Measurements from ENCODE around the gene USP31. TPM values are rescaled to one million over a fixed set of nuclear protein-coding genes. Genes with fewer than 3 reads are reported as not detected.
A peak's percentile ranks its signal among the peaks of the same experiment; 100 is the strongest.

The USP31 gene
- total and polyA plus RNA-seq, 2 donors, result 2.6 to 3.7 TPM

- no peak overlapping the region for H3K27ac ChIP-seq (ENCODE audit: low read depth in 1 of 2, low read length in 1 of 2)
- H3K27me3 ChIP-seq (ENCODE audit: control insufficient read depth in 2 of 2, insufficient read depth in 1 of 2, low read length in 1 of 2), result no peaks in the 10 kb centered on the region
- H3K4me1 ChIP-seq (ENCODE audit: control insufficient read depth in 2 of 2, insufficient read depth in 2 of 2, low read length in 2 of 2), result peaks cover 0 to 2% of the 10 kb centered on the region in 2 donors
- H3K4me3 ChIP-seq (ENCODE audit: low read length in 2 of 2), result no peak overlapping the region
- no peak for DNase-seq (ENCODE audit: low read depth in 6 of 9, low spot score in 9 of 9)
- H3K9me3 ChIP-seq (ENCODE audit: control insufficient read depth in 2 of 2, insufficient read depth in 1 of 2, low read length in 1 of 2), result no peaks in the 10 kb centered on the region
- peaks cover 6 to 24% of the 10 kb centered on the region in 2 donors for H3K36me3 ChIP-seq (ENCODE audit: control insufficient read depth in 2 of 2, insufficient read depth in 2 of 2, low read length in 1 of 2)
- WGBS, result 97% methylated on average over 6 of the region's 6 CpGs
Observed at GRCh38 chr16:23069844-23070243, 79.4 kb downstream of the USP31 start.

- 99% methylated on average over 20 of the region's 20 CpGs for WGBS
- DNase-seq (ENCODE audit: low read depth in 6 of 9, low spot score in 9 of 9), result no peak
- no peaks in the 10 kb centered on the region for H3K9me3 ChIP-seq (ENCODE audit: control insufficient read depth in 2 of 2, insufficient read depth in 1 of 2, low read length in 1 of 2)
- peaks cover 0 to 2% of the 10 kb centered on the region in 2 donors for H3K4me1 ChIP-seq (ENCODE audit: control insufficient read depth in 2 of 2, insufficient read depth in 2 of 2, low read length in 2 of 2)
- H3K36me3 ChIP-seq (ENCODE audit: control insufficient read depth in 2 of 2, insufficient read depth in 2 of 2, low read length in 1 of 2), result peaks cover 6 to 24% of the 10 kb centered on the region in 2 donors
- H3K27ac ChIP-seq (ENCODE audit: low read depth in 1 of 2, low read length in 1 of 2), result no peak overlapping the region
- H3K4me3 ChIP-seq (ENCODE audit: low read length in 2 of 2), result no peak overlapping the region
- H3K27me3 ChIP-seq (ENCODE audit: control insufficient read depth in 2 of 2, insufficient read depth in 1 of 2, low read length in 1 of 2), result no peaks in the 10 kb centered on the region
Observed at GRCh38 chr16:23068079-23068736, 81.0 kb downstream of the USP31 start.

- H3K36me3 ChIP-seq (ENCODE audit: control insufficient read depth in 2 of 2, insufficient read depth in 2 of 2, low read length in 1 of 2), result peaks cover 6 to 20% of the 10 kb centered on the region in 2 donors
- DNase-seq (ENCODE audit: low read depth in 6 of 9, low spot score in 9 of 9), result no peak
Observed at GRCh38 chr16:23066676-23067075, 82.6 kb downstream of the USP31 start.

GRCh38 chr16:23064639-23065038, 84.6 kb downstream of the USP31 start:
- no peak overlapping the region for H3K27ac ChIP-seq (ENCODE audit: low read depth in 1 of 2, low read length in 1 of 2)
- 96% methylated on average over 9 of the region's 9 CpGs for WGBS

More at GRCh38 chr16:23066676-23067075, 82.6 kb downstream of the USP31 start:
- Histone ChIP-seq H3K4me3 (ENCODE audit: low read length in 2 of 2) (no peak overlapping the region), H3K4me1 (ENCODE audit: control insufficient read depth in 2 of 2, insufficient read depth in 2 of 2, low read length in 2 of 2) (no peaks in the 10 kb centered on the region), H3K27me3 (ENCODE audit: control insufficient read depth in 2 of 2, insufficient read depth in 1 of 2, low read length in 1 of 2) (no peaks in the 10 kb centered on the region), H3K27ac (ENCODE audit: low read depth in 1 of 2, low read length in 1 of 2) (no peak overlapping the region), H3K9me3 (ENCODE audit: control insufficient read depth in 2 of 2, insufficient read depth in 1 of 2, low read length in 1 of 2) (no peaks in the 10 kb centered on the region)
- WGBS, result 92% methylated on average over 3 of the region's 3 CpGs

GRCh38 chr16:23062524-23062923, 86.7 kb downstream of the USP31 start:
- Histone ChIP-seq H3K27me3 (ENCODE audit: control insufficient read depth in 2 of 2, insufficient read depth in 1 of 2, low read length in 1 of 2) (no peaks in the 10 kb centered on the region), H3K4me3 (ENCODE audit: low read length in 2 of 2) (no peak overlapping the region), H3K36me3 (ENCODE audit: control insufficient read depth in 2 of 2, insufficient read depth in 2 of 2, low read length in 1 of 2) (no peaks in the 10 kb centered on the region), H3K4me1 (ENCODE audit: control insufficient read depth in 2 of 2, insufficient read depth in 2 of 2, low read length in 2 of 2) (no peaks in the 10 kb centered on the region), H3K27ac (ENCODE audit: low read depth in 1 of 2, low read length in 1 of 2) (no peak overlapping the region), H3K9me3 (ENCODE audit: control insufficient read depth in 2 of 2, insufficient read depth in 1 of 2, low read length in 1 of 2) (no peaks in the 10 kb centered on the region)
- DNase-seq (ENCODE audit: low read depth in 6 of 9, low spot score in 9 of 9), result no peak
- 73% methylated on average over 5 of the region's 5 CpGs for WGBS

More at GRCh38 chr16:23064639-23065038, 84.6 kb downstream of the USP31 start:
- peaks cover 6 to 14% of the 10 kb centered on the region in 2 donors for H3K36me3 ChIP-seq (ENCODE audit: control insufficient read depth in 2 of 2, insufficient read depth in 2 of 2, low read length in 1 of 2)
- no peaks in the 10 kb centered on the region for H3K4me1 ChIP-seq (ENCODE audit: control insufficient read depth in 2 of 2, insufficient read depth in 2 of 2, low read length in 2 of 2)
- H3K9me3 ChIP-seq (ENCODE audit: control insufficient read depth in 2 of 2, insufficient read depth in 1 of 2, low read length in 1 of 2), result no peaks in the 10 kb centered on the region
- DNase-seq (ENCODE audit: low read depth in 6 of 9, low spot score in 9 of 9), result no peak
- no peak overlapping the region for H3K4me3 ChIP-seq (ENCODE audit: low read length in 2 of 2)
- no peaks in the 10 kb centered on the region for H3K27me3 ChIP-seq (ENCODE audit: control insufficient read depth in 2 of 2, insufficient read depth in 1 of 2, low read length in 1 of 2)

GRCh38 chr16:23061669-23062068, 87.6 kb downstream of the USP31 start:
- H3K9me3 ChIP-seq (ENCODE audit: control insufficient read depth in 2 of 2, insufficient read depth in 1 of 2, low read length in 1 of 2), result no peaks in the 10 kb centered on the region
- DNase-seq (ENCODE audit: low read depth in 6 of 9, low spot score in 9 of 9), result no peak
- WGBS, result 89% methylated on average over 7 of the region's 7 CpGs

GRCh38 chr16:23060458-23061320, 88.6 kb downstream of the USP31 start:
- no peaks in the 10 kb centered on the region for H3K9me3 ChIP-seq (ENCODE audit: control insufficient read depth in 2 of 2, insufficient read depth in 1 of 2, low read length in 1 of 2)
- no peak overlapping the region for H3K4me3 ChIP-seq (ENCODE audit: low read length in 2 of 2)
- 36% methylated on average over 9 of the region's 9 CpGs for WGBS
- H3K27me3 ChIP-seq (ENCODE audit: control insufficient read depth in 2 of 2, insufficient read depth in 1 of 2, low read length in 1 of 2), result no peaks in the 10 kb centered on the region
- H3K27ac ChIP-seq (ENCODE audit: low read depth in 1 of 2, low read length in 1 of 2), result no peak overlapping the region
- peak; percentile 16 to 63 (median 35) for DNase-seq (ENCODE audit: low read depth in 6 of 9, low spot score in 9 of 9)
- H3K4me1 ChIP-seq (ENCODE audit: control insufficient read depth in 2 of 2, insufficient read depth in 2 of 2, low read length in 2 of 2), result no peaks in the 10 kb centered on the region
- no peaks in the 10 kb centered on the region for H3K36me3 ChIP-seq (ENCODE audit: control insufficient read depth in 2 of 2, insufficient read depth in 2 of 2, low read length in 1 of 2)

More at GRCh38 chr16:23061669-23062068, 87.6 kb downstream of the USP31 start:
- no peaks in the 10 kb centered on the region for H3K4me1 ChIP-seq (ENCODE audit: control insufficient read depth in 2 of 2, insufficient read depth in 2 of 2, low read length in 2 of 2)
- H3K4me3 ChIP-seq (ENCODE audit: low read length in 2 of 2), result no peak overlapping the region
- no peak overlapping the region for H3K27ac ChIP-seq (ENCODE audit: low read depth in 1 of 2, low read length in 1 of 2)
- H3K36me3 ChIP-seq (ENCODE audit: control insufficient read depth in 2 of 2, insufficient read depth in 2 of 2, low read length in 1 of 2), result no peaks in the 10 kb centered on the region
- H3K27me3 ChIP-seq (ENCODE audit: control insufficient read depth in 2 of 2, insufficient read depth in 1 of 2, low read length in 1 of 2), result no peaks in the 10 kb centered on the region

- Histone ChIP-seq H3K27me3 (ENCODE audit: control insufficient read depth in 2 of 2, insufficient read depth in 1 of 2, low read length in 1 of 2) (no peaks in the 10 kb centered on the region), H3K27ac (ENCODE audit: low read depth in 1 of 2, low read length in 1 of 2) (no peak overlapping the region), H3K4me1 (ENCODE audit: control insufficient read depth in 2 of 2, insufficient read depth in 2 of 2, low read length in 2 of 2) (no peaks in the 10 kb centered on the region), H3K9me3 (ENCODE audit: control insufficient read depth in 2 of 2, insufficient read depth in 1 of 2, low read length in 1 of 2) (no peaks in the 10 kb centered on the region), H3K36me3 (ENCODE audit: control insufficient read depth in 2 of 2, insufficient read depth in 2 of 2, low read length in 1 of 2) (no peaks in the 10 kb centered on the region), H3K4me3 (ENCODE audit: low read length in 2 of 2) (no peak overlapping the region)
- no peak for DNase-seq (ENCODE audit: low read depth in 6 of 9, low spot score in 9 of 9)
- WGBS, result 70% methylated on average over 5 of the region's 5 CpGs
Observed at GRCh38 chr16:23059433-23059832, 89.8 kb downstream of the USP31 start.

- WGBS, result 50% methylated on average over 4 of the region's 4 CpGs
- H3K27me3 ChIP-seq (ENCODE audit: control insufficient read depth in 2 of 2, insufficient read depth in 1 of 2, low read length in 1 of 2), result no peaks in the 10 kb centered on the region
- H3K36me3 ChIP-seq (ENCODE audit: control insufficient read depth in 2 of 2, insufficient read depth in 2 of 2, low read length in 1 of 2), result no peaks in the 10 kb centered on the region
- no peaks in the 10 kb centered on the region for H3K4me1 ChIP-seq (ENCODE audit: control insufficient read depth in 2 of 2, insufficient read depth in 2 of 2, low read length in 2 of 2)
- no peaks in the 10 kb centered on the region for H3K9me3 ChIP-seq (ENCODE audit: control insufficient read depth in 2 of 2, insufficient read depth in 1 of 2, low read length in 1 of 2)
- no peak overlapping the region for H3K4me3 ChIP-seq (ENCODE audit: low read length in 2 of 2)
- DNase-seq (ENCODE audit: low read depth in 6 of 9, low spot score in 9 of 9), result no peak
- H3K27ac ChIP-seq (ENCODE audit: low read depth in 1 of 2, low read length in 1 of 2), result no peak overlapping the region
Observed at GRCh38 chr16:23058576-23058975, 90.7 kb downstream of the USP31 start.

All from thymus (tissue), 11 donors.